IPS-20b (cell line): ENCODE measurements around the gene SIX5.

Source experiments
- H3K27ac ChIP-seq: one replicate; pipeline ENCODE4 v1.5.1; 2013; ENCODE audit warnings: low read length
- H3K27me3 ChIP-seq: 2 replicates; pipeline ENCODE4 v1.6.1; 2013; ENCODE audit warnings: mild to moderate bottlenecking, low read length, inconsistent platforms; ENCODE audit not compliant: insufficient read depth
- H3K36me3 ChIP-seq: 2 replicates; pipeline ENCODE4 v1.6.1; 2013; ENCODE audit warnings: low read depth, mild to moderate bottlenecking, inconsistent platforms, low read length, moderate library complexity; ENCODE audit not compliant: insufficient read depth
- H3K4me1 ChIP-seq: 2 replicates; pipeline ENCODE4 v1.6.1; 2013; ENCODE audit warnings: mild to moderate bottlenecking, control low read depth, inconsistent platforms, low read length, moderate library complexity; ENCODE audit not compliant: insufficient read depth
- H3K4me3 ChIP-seq: 2 replicates; pipeline ENCODE4 v1.5.1; 2013; ENCODE audit warnings: mild to moderate bottlenecking, low read length, inconsistent platforms
- H3K9ac ChIP-seq: 2 replicates; pipeline ENCODE4 v1.6.1; 2013; ENCODE audit warnings: low read depth, mild to moderate bottlenecking, inconsistent platforms, low read length, moderate library complexity
- H3K9me3 ChIP-seq: 2 replicates; pipeline ENCODE4 v1.6.1; 2013; ENCODE audit warnings: mild to moderate bottlenecking, low read depth, low read length, inconsistent platforms; ENCODE audit not compliant: insufficient read depth

The SIX5 gene

DNA sequence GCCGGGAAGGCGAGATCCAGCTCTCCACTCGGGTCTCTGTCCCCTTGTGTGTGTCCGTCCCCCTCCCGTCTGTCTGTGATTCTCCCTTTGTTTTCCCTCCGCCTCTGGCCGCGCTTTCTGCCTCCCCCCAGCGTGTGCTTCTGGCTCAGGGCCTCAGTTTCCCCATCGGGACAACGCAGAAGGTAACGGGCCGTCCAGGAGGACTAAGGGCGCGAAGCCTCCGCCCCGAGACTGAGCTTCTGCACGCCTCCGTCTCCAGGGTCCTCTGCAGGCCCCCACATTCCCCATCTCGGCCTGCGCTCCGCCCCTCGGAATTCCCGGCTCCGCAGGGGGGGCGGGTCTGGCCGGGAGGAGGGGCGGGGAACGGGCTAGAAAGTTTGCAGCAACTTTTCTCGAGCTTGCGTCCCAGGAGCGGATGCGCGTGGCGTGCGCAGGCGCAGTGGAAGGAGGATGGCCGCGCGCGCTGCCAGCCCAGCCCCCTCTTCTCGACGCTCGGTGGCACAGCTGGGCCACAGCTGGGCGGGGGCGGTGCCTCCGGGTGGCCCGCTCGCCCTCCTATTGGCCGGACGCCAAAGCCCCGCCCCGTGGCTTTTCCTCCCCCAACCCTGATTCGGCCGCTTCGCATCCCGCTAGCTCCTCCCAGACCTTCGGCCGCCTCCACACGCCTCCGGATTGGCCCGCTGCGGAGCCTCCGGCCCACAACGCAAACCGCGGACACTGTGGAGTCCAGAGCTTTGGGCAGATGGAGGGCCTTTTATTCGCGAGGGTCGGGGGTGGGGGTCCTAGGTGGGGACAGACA lies at the start of gene SIX5:
TSS of gene SIX5 (minus strand) at position 269 of the 799 bp plus-strand sequence. CDS start 408 bp downstream, outside the sequence.
- H3K27ac ChIP-seq: peak within 1 kb of the TSS; percentile 98
- peaks cover 15% of the 10 kb centered on the region; the same call in 1 of the 2 replicates for H3K4me1 ChIP-seq
- peak within 1 kb of the TSS; percentile 96 for H3K4me3 ChIP-seq
- no peaks in the 10 kb centered on the region for H3K9me3 ChIP-seq
- peak within 1 kb of the TSS; percentile 100 for H3K9ac ChIP-seq
- peaks cover 7% of the 10 kb centered on the region; the same call in 1 of the 2 replicates for H3K36me3 ChIP-seq
- no peaks in the 10 kb centered on the region; the same call in 1 of the 2 replicates for H3K27me3 ChIP-seq

DNA sequence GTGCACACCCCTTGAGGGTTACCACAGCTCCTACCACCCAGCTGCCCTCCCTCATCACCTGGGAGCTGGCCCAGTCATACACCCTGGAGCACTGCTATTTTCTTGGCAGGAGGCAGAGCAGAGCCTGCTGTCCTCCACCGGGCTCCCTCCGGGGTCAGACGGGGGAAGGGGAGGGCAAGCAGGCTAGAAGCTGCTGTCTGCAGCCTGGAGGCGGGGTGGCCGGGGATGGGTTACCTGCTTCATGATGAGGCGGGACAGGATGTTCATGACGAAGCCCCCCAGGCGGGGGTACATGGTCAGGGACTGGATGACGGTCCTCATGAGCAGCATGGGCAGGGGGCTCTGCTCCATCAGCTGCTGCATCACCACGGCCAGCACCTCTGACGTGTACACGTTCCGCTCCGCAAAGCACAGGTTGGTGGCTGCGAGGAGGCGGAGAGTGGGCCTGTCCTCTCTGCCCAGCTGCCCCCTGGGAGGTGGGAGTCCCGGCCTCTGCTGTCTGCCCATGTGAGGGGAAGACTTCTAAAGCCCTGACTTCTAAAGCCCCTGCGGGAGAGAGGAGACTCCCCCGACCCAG lies 48.8 kb upstream of the SIX5 start:
- Histone ChIP-seq H3K4me1 (peaks cover 17% of the 10 kb centered on the region; the same call in 1 of the 2 replicates), H3K4me3 (peak overlapping the region; percentile 41; the same call in 1 of the 2 replicates), H3K36me3 (peaks cover 33% of the 10 kb centered on the region), H3K9me3 (no peaks in the 10 kb centered on the region), H3K9ac (peak overlapping the region; percentile 53; the same call in 1 of the 2 replicates), H3K27me3 (no peaks in the 10 kb centered on the region), H3K27ac (peak overlapping the region; percentile 57)

DNA sequence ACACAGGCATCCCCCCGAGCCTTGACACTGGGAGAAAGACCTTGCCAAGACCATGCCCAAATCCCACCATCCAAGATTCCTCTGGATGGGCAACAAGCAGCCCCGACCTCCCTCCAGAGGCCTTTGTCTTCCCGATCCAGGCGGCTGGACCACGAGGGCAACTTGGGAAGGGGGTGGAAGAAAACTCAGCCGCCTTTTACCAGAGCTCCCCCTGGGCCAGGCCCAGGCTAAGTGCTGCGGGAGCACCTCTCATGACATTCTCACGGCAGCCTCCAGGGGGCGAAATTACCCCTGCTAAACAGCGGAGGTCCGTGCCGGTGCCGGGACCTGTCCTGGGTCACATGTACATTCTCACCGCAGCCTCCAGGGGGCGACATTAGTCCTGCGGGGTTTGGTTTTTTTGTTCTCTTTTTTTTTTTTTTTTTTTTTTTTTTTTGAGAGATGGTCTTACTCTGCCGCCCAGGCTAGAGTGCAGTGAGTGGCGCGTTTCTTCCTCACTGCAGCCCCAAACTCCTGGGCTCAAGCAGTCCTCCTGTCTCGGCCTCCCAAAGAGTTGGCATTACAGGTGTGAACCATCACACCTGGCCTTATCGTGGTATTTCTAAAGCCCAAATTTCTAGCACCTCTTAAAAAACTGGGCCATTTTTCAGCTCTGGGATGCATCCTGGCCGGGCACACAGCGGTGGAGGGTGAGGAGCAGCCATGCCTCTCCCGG lies 48.1 kb upstream of the SIX5 start:
- no peaks in the 10 kb centered on the region for H3K9me3 ChIP-seq
- H3K27ac ChIP-seq: peak overlapping the region; percentile 57
- H3K4me1 ChIP-seq: peaks cover 17% of the 10 kb centered on the region; the same call in 1 of the 2 replicates
- H3K4me3 ChIP-seq: peak overlapping the region; percentile 79
- peak overlapping the region; percentile 79; the same call in 1 of the 2 replicates for H3K9ac ChIP-seq
- H3K36me3 ChIP-seq: peaks cover 27% of the 10 kb centered on the region
- H3K27me3 ChIP-seq: no peaks in the 10 kb centered on the region

DNA sequence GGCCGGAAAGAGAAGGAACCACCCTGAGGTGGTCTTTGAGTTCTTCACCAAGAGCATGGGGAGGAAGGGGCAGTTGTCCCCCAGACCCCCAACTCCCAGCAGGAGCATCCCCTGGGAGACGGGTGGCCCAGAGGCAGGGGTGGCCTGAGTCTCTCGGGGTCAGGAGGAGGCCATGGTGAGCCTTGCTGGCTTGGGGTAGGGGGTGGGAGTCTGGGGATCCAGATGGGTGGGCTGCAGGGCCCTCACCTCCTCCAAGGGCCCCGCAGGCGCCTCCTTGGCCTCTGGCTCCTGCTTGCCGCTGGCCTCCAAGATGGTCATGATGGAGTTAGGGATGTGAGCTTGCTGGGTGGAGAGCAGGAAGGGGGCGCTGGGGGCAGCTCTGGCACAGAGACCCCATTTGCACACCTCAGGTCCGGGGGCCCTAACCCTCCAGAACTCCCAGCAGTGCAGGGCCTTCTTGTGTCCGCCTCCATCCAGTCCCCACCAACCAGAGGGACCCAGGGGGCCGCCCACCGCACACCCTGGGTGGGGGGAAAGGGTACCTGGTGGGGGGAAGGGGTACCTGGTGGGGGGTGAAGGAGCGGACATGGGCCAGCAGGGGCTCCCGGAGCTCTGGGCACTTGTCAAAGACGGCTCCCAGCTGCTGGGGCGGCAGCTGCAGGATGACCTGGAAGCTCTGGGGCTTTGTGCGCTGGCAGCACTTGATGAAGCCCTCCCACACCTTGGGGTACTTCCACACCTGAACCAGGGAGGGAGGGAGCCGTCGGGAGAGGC lies 47.4 kb upstream of the SIX5 start:
- Histone ChIP-seq H3K9ac (peak overlapping the region; percentile 79), H3K27me3 (no peaks in the 10 kb centered on the region)

DNA sequence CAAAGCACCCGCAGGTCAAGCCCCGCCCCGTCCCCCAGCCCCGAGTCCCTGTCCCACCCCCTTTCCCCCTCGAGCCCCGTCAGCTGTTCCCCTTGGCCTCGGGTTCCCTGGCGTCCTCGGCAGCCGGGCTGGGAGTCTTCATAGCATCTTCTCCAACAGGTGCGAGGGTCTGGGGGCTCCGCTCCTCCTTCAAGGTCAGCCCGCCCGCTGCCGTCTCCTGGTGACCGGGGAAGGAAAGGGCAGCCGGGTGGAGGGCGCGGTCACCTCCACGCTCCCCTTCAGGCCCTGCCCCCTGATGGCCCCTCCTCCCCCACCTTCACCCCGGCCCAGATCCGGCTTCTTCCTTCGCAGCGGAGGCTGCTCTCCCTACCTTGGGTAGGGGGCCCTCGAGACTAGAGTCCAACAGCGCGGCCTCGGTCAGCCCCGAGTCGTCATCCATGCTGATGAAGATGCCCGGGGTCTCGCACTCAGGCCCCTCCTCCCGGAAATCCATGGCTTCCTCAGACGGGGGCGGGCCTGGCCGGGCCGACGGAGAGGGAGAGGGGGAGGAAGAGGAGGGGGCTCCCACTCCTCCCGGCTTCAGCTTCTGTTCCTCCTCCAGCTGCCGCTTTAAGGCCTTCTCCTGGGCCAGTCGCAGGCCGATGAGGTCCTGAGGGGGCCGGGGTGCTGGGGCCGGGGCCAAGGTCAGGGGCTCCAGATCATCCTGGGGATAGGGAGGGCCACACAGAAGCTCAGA lies 46.6 kb upstream of the SIX5 start:
- H3K36me3 ChIP-seq: peaks cover 14% of the 10 kb centered on the region
- peak overlapping the region; percentile 79 for H3K9ac ChIP-seq
- H3K4me3 ChIP-seq: peak overlapping the region; percentile 79
- no peaks in the 10 kb centered on the region for H3K9me3 ChIP-seq
- peaks cover 17% of the 10 kb centered on the region; the same call in 1 of the 2 replicates for H3K4me1 ChIP-seq
- H3K27ac ChIP-seq: peak overlapping the region; percentile 42
- H3K27me3 ChIP-seq: no peaks in the 10 kb centered on the region

More for the DNA sequence above, 47.4 kb upstream of the SIX5 start:
- H3K4me3 ChIP-seq: peak overlapping the region; percentile 79
- H3K9me3 ChIP-seq: no peaks in the 10 kb centered on the region
- H3K36me3 ChIP-seq: peaks cover 21% of the 10 kb centered on the region
- H3K27ac ChIP-seq: peak overlapping the region; percentile 22
- peaks cover 17% of the 10 kb centered on the region; the same call in 1 of the 2 replicates for H3K4me1 ChIP-seq

DNA sequence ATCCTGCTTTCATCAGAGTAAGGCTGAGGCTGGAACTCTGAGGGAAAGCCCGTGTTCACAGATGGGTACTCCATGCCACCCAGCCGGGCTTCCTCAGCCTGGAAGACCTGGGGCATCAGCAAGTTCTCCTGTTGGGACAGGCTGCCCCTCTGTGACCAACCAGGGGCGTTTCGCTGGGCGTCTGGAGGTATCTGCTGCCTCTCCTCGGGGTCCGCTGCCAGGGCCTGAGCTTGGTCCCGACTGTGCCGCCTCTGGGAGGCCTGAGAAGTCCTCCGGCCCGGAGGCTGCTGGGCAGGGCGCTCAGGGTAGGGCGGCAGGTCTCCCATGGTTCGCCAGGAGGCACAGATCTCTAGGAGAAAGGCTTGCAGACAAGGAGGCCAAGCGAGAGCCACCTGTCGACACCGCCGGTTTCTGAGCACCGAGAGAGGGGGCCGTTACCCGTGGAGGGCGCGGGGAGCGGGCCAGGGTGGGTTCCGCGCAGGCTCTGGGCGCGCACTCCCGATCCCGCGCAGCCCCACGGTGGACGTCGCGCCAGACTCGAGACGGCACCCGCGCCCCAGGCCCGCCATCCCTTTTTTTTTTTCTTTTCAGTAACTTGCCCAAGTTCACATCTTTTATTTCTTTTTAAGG lies 45.9 kb upstream of the SIX5 start, which contains the start of gene RSPH6A:
TSS of gene RSPH6A (minus strand) at position 458 of the 630 bp plus-strand sequence. CDS start at position 326, 132 bp downstream.
- H3K9ac ChIP-seq: peak within 1 kb of the TSS; percentile 79
- H3K4me3 ChIP-seq: peak within 1 kb of the TSS; percentile 79
- H3K27ac ChIP-seq: peak within 1 kb of the TSS; percentile 42
- H3K27me3 ChIP-seq: no peaks in the 10 kb centered on the region
- H3K9me3 ChIP-seq: no peaks in the 10 kb centered on the region
- peaks cover 17% of the 10 kb centered on the region; the same call in 1 of the 2 replicates for H3K4me1 ChIP-seq
- H3K36me3 ChIP-seq: peaks cover 8% of the 10 kb centered on the region

DNA sequence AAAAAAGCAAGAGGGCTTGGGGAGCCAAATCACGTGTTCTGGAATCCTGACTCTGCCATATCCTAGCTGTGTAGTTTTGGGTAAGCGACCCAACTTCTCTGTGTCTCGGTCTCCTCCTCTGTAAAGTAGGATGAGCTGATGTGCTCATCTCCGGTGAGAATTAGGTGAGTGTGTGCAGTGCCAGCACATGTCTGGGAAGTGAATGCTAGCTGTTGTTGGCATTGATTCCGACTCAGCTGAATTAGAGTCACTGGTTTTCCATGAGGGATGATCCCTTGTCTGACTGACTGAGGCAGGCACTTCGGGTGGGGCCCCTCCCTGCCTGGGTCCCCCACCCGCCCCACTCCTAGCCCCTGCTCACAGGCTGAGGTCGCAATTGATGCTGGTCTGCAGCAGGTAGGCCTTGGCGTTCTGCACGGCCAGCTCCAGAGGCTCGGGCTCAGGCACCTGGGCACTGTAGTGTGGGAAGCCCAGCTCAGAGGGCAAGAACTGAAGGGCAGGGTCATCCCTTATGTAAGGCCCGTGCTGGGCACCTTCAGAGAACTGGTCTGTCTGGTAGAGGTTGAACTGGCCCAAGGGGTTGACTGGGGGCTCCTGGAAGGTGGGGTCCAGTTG lies 45.2 kb upstream of the SIX5 start:
- no peak overlapping the region for H3K27ac ChIP-seq
- peaks cover 17% of the 10 kb centered on the region; the same call in 1 of the 2 replicates for H3K4me1 ChIP-seq
- H3K4me3 ChIP-seq: peak overlapping the region; percentile 79; the same call in 1 of the 2 replicates
- peaks cover under 1% of the 10 kb centered on the region; the same call in 1 of the 2 replicates for H3K36me3 ChIP-seq
- H3K9me3 ChIP-seq: no peaks in the 10 kb centered on the region
- H3K9ac ChIP-seq: peak overlapping the region; percentile 79; the same call in 1 of the 2 replicates
- no peaks in the 10 kb centered on the region for H3K27me3 ChIP-seq

DNA sequence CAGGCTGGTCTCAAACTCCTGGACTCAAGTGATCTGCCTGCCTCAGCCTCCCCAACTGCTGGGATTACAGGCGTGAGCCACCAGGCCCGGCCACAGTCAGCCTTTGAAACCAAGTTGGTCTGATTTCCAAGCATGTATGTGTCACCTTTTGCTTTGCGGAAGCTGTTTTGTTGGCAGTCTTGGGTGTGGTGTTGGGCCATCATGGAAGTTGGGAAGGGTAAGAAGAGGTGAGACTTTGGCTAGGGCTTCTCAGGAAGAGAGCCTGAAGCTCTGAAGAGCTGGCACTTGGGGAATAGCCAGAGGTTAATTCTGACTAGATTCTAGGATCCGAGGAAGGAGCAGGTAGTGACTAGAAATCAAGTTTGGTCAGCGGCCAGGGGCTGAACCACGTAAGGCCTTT lies 43.2 kb upstream of the SIX5 start:
- H3K36me3 ChIP-seq: no peaks in the 10 kb centered on the region
- no peak overlapping the region for H3K9ac ChIP-seq
- no peaks in the 10 kb centered on the region for H3K9me3 ChIP-seq
- H3K27ac ChIP-seq: no peak overlapping the region
- peaks cover 6% of the 10 kb centered on the region; the same call in 1 of the 2 replicates for H3K4me1 ChIP-seq
- H3K4me3 ChIP-seq: no peak overlapping the region
- H3K27me3 ChIP-seq: no peaks in the 10 kb centered on the region

DNA sequence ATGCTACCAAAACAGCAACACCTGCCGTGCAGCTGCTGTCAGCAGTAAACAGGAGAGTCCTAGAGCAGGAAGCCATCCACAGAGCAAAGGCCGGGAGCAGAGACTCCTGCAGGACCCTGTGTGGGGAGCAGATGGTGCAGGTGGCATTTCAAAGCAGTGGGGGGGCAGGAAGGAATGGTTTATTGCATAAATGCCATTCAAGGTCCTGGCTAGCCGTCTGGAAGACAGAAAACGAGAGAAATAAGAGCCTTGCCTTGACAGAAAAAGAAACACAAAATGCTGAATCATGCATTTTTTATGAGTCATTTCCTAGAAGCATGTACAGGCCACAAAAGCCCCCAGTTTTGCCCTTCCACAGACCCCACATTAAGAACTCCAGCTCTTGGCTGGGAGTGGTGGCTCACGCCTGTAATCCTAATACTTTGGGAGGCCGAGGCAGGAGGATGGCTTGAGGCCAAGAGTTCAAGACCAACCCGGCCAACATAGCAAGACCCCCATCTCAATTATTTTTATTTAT lies 40.6 kb upstream of the SIX5 start:
- H3K9ac ChIP-seq: no peak overlapping the region
- no peaks in the 10 kb centered on the region for H3K9me3 ChIP-seq
- H3K27me3 ChIP-seq: peaks cover 6% of the 10 kb centered on the region
- no peak overlapping the region for H3K27ac ChIP-seq
- no peaks in the 10 kb centered on the region for H3K36me3 ChIP-seq
- H3K4me1 ChIP-seq: peaks cover 5% of the 10 kb centered on the region; the same call in 1 of the 2 replicates
- no peak overlapping the region for H3K4me3 ChIP-seq
